Panc1 (cell line): Measurements from ENCODE around the gene ELAPOR2. TPM values are rescaled to one million over a fixed set of nuclear protein-coding genes. Genes with fewer than 3 reads are reported as not detected.

Experiments used
- ATAC-seq: fragments of 200-7000 bp; cut with Tn5 transposase; 2 replicates; pipeline ENCODE4 v1.9.1; 2020; ENCODE audit warnings: mild to moderate bottlenecking, moderate library complexity
- BruUV-seq: library from RNA; stranded (reverse); fragments of 400-500 nt; replicated peaks from 2 replicates; lab custom pipeline; 2021; lab: Mats Ljungman, UMichigan
- CTCF ChIA-PET: fragments of 300-600 bp; sonication (Branson Sonifier 250); formaldehyde crosslinking; loops from one replicate; lab custom pipeline; 2022; ENCODE audit warnings: antibody characterized with exemption; lab: Charles Lee
- POLR2A ChIA-PET: fragments of 300-600 bp; sonication (Branson Sonifier 250); formaldehyde crosslinking; loops from one replicate; lab custom pipeline; 2022; ENCODE audit warnings: antibody characterized with exemption; lab: Charles Lee
- DNase-seq: peaks from one replicate; pipeline ENCODE4 v3.0.0-alpha.2; 2010; ENCODE audit warnings: low read depth, low spot score
- H3K27ac ChIP-seq: 2 replicates; pipeline ENCODE4 v1.5.1; 2011; ENCODE audit warnings: mild to moderate bottlenecking, low read length, inconsistent platforms
- H3K27me3 ChIP-seq: fragments of 200-500 bp; sonication (Bioruptor generic); 2 replicates; pipeline ENCODE4 v1.6.0; 2014; ENCODE audit warnings: low read length, inconsistent platforms; ENCODE audit not compliant: control insufficient read depth, insufficient read depth
- H3K36me3 ChIP-seq: fragments of 200-500 bp; sonication (Bioruptor generic); 2 replicates; pipeline ENCODE4 v1.5.1; 2014; ENCODE audit warnings: inconsistent platforms, mild to moderate bottlenecking, low read length, moderate library complexity; ENCODE audit not compliant: control insufficient read depth, insufficient read depth
- H3K4me1 ChIP-seq: 2 replicates; pipeline ENCODE4 v1.5.1; 2011; ENCODE audit warnings: inconsistent platforms, mild to moderate bottlenecking, low read length, moderate library complexity; ENCODE audit not compliant: control insufficient read depth, insufficient read depth
- H3K4me3 ChIP-seq, 2 experiments: 2 replicates each; pipeline ENCODE4 v1.5.1; 2011 to 2012; ENCODE audit warnings: low read depth in 2 of 2, low read length in 2 of 2, mild to moderate bottlenecking in 2 of 2, inconsistent platforms in 1 of 2, moderate library complexity in 1 of 2
- H3K9me3 ChIP-seq: fragments of 200-500 bp; sonication (Bioruptor generic); 2 replicates; pipeline ENCODE4 v1.5.1; 2014; ENCODE audit warnings: low read depth, mild to moderate bottlenecking, inconsistent platforms, low read length, moderate library complexity; ENCODE audit not compliant: control insufficient read depth, insufficient read depth
- CTCF ChIP-seq: fragments of 450-650 bp; IDR thresholded peaks from 2 replicates; pipeline ENCODE4 v1.5.1; 2017; ENCODE audit warnings: mild to moderate bottlenecking
- POLR2AphosphoS5 ChIP-seq: IDR thresholded peaks from 2 replicates; pipeline ENCODE4 v1.6.1; 2012; ENCODE audit warnings: mild to moderate bottlenecking, low read depth, low read length, moderate library complexity
- REST ChIP-seq, 2 experiments: IDR thresholded peaks; 2 replicates each; pipeline ENCODE4 v1.6.1; 2011 to 2012; ENCODE audit warnings: low read depth in 2 of 2, control low read depth in 1 of 2, low read length in 1 of 2, mild to moderate bottlenecking in 1 of 2, moderate library complexity in 1 of 2; ENCODE audit not compliant: insufficient read depth in 1 of 2
- SIN3A ChIP-seq: IDR thresholded peaks from 2 replicates; pipeline ENCODE4 v1.6.1; 2012; ENCODE audit warnings: low read depth, mild to moderate bottlenecking, low read length, moderate library complexity, borderline replicate concordance; ENCODE audit not compliant: insufficient read depth
- TCF7L2 ChIP-seq: IDR thresholded peaks from 2 replicates; pipeline ENCODE4 v1.6.1; 2011; ENCODE audit warnings: mild to moderate bottlenecking, low read depth, low read length, inconsistent platforms
- in situ Hi-C: cut with HindIII; loops from 2 replicates; pipeline ENCODE4 v1.10.0; 2016; ENCODE audit warnings: low sequenced_read_pairs, low pct_unique_long_range_greater_than_20kb
- intact Hi-C: fragments of 100-400 bp; cut with micrococcal nuclease; formaldehyde crosslinking; loops from one replicate; pipeline ENCODE4 v1.10.0; 2022; ENCODE audit not compliant: unreplicated experiment
- total RNA-seq: library from RNA; stranded (reverse); gene quantifications from one replicate; pipeline ENCODE4 v1.2.1, GENCODE V29; 2021; ENCODE audit not compliant: unreplicated experiment

The ELAPOR2 gene
- total RNA-seq, 1 experiment from 2014 or later = 0.39 TPM

- H3K27ac ChIP-seq = no peak overlapping the region
- ChIA-PET CTCF (no interaction called here), POLR2A (no interaction called here)
- H3K9me3 ChIP-seq = no peaks in the 10 kb centered on the region
- in situ Hi-C loops (no loop called here), intact Hi-C loops (no loop called here)
- H3K36me3 ChIP-seq = no peaks in the 10 kb centered on the region
- H3K4me1 ChIP-seq = no peaks in the 10 kb centered on the region
- ATAC-seq (no peak), DNase-seq (no peak)
- TF ChIP-seq CTCF (no peak), SIN3A (no peak), POLR2AphosphoS5 (no peak), TCF7L2 (no peak), REST (IDR thresholded peaks at IDR 0.05; ENCODE audit: insufficient read depth in 1 of 2, low read depth in 2 of 2, low read length in 1 of 2) (no peak)
- no peaks in the 10 kb centered on the region for H3K27me3 ChIP-seq
- no peak overlapping the region for H3K4me3 ChIP-seq
- no TSS peak for BruUV-seq
These were observed 30.8 kb downstream of the ELAPOR2 start for GRCh38 chr7:87028636-87029035.

GRCh38 chr7:87027900-87028299 lies 31.6 kb downstream of the ELAPOR2 start:
- ChIA-PET POLR2A (no interaction called here), CTCF (no interaction called here)
- no peak overlapping the region for H3K4me3 ChIP-seq
- H3K36me3 ChIP-seq = no peaks in the 10 kb centered on the region
- DNase-seq (no peak), ATAC-seq (no peak)
- no peaks in the 10 kb centered on the region for H3K4me1 ChIP-seq
- in situ Hi-C loops = no loop called here
- no TSS peak for BruUV-seq
- H3K27ac ChIP-seq = no peak overlapping the region
- TF ChIP-seq REST (IDR thresholded peaks at IDR 0.05; ENCODE audit: insufficient read depth in 1 of 2, low read depth in 2 of 2, low read length in 1 of 2) (no peak), SIN3A (no peak), TCF7L2 (no peak)
- H3K9me3 ChIP-seq = no peaks in the 10 kb centered on the region
- no peaks in the 10 kb centered on the region for H3K27me3 ChIP-seq
- intact Hi-C loops = no loop called here
